MCF 10A (cell line): Measurements from ENCODE around the gene DIO3. TPM values are rescaled to one million over a fixed set of nuclear protein-coding genes. Genes with fewer than 3 reads are reported as not detected.

ENCODE experiments used
- Bru-seq: library from RNA; stranded (reverse); fragments of 400-500 nt; gene quantifications from one replicate; lab custom pipeline; 2021; lab: Mats Ljungman, UMichigan
- BruChase-seq, 2 experiments: library from RNA; stranded (reverse); fragments of 400-500 nt; gene quantifications; one replicate each; lab custom pipeline; 2021; lab: Mats Ljungman, UMichigan
- BruUV-seq: library from RNA; stranded (reverse); fragments of 400-500 nt; replicated peaks from 2 replicates; lab custom pipeline; 2021; lab: Mats Ljungman, UMichigan
- CTCF ChIA-PET: fragments of 300-600 bp; sonication (Branson Sonifier 250); formaldehyde crosslinking; extraction: SDS; loops from one replicate; lab custom pipeline; 2021; ENCODE audit warnings: antibody characterized with exemption, inconsistent platforms; lab: Yijun Ruan, JAX
- POLR2A ChIA-PET: fragments of 300-600, 350-650 bp; sonication (Branson Sonifier 250); formaldehyde crosslinking; extraction: SDS; loops from one replicate; lab custom pipeline; 2020; ENCODE audit warnings: antibody characterized with exemption, inconsistent platforms; lab: Yijun Ruan, JAX
- DNase-seq: peaks from one replicate; pipeline ENCODE4 v3.0.0-alpha.2; 2018; ENCODE audit not compliant: unreplicated experiment
- H3K27ac Mint-ChIP-seq: one replicate; pipeline ENCODE4 v1.8.0; 2022; ENCODE audit warnings: mild to moderate bottlenecking, low read depth, mixed read lengths; ENCODE audit not compliant: unreplicated experiment
- H3K27me3 Mint-ChIP-seq: one replicate; pipeline ENCODE4 v1.8.0; 2022; ENCODE audit warnings: mixed read lengths; ENCODE audit not compliant: insufficient read depth, unreplicated experiment
- H3K36me3 Mint-ChIP-seq: one replicate; pipeline ENCODE4 v1.8.0; 2022; ENCODE audit warnings: mild to moderate bottlenecking, moderate library complexity, mixed read lengths; ENCODE audit not compliant: insufficient read depth, unreplicated experiment
- H3K4me1 Mint-ChIP-seq: one replicate; pipeline ENCODE4 v1.8.0; 2022; ENCODE audit warnings: mixed read lengths; ENCODE audit not compliant: insufficient read depth, unreplicated experiment
- H3K4me3 Mint-ChIP-seq: one replicate; pipeline ENCODE4 v1.8.0; 2022; ENCODE audit warnings: mild to moderate bottlenecking, moderate library complexity, mixed read lengths; ENCODE audit not compliant: unreplicated experiment
- H3K9me3 Mint-ChIP-seq: one replicate; pipeline ENCODE4 v1.8.0; 2022; ENCODE audit warnings: mixed read lengths; ENCODE audit not compliant: unreplicated experiment
- CTCF ChIP-seq: fragments of 200-600 bp; IDR thresholded peaks from one replicate; pipeline ENCODE4 v1.8.0; 2022; ENCODE audit warnings: antibody characterized with exemption, mild to moderate bottlenecking; ENCODE audit not compliant: unreplicated experiment
- intact Hi-C: fragments of 100-400 bp; cut with micrococcal nuclease; formaldehyde crosslinking; loops from 2 replicates; pipeline ENCODE4 v1.14.1; 2022
- long read RNA-seq: library from polyadenylated mRNA; stranded (forward); transcript quantifications from one replicate; pipeline ENCODE4 v2.0.0, GENCODE V29; 2022
- total RNA-seq: library from RNA; stranded (reverse); gene quantifications from 2 replicates; pipeline ENCODE4 v1.2.3, GENCODE V29; 2022

DIO3 gene
- not detected in 2 replicates for total RNA-seq
- Bru-seq, nascent RNA, result not detected
- BruChase-seq, experiment 1, labeled RNA remaining after a 6-hour chase, result not detected
- not detected for BruChase-seq, experiment 2, labeled RNA remaining after a 2-hour chase
- long read RNA-seq, result 0 reads

- ChIA-PET CTCF (no interaction called here), POLR2A (no interaction called here)
- H3K9me3 Mint-ChIP-seq, result no peaks in the 10 kb centered on the region
- no TSS peak for BruUV-seq
- peaks cover 10% of the 10 kb centered on the region for H3K4me1 Mint-ChIP-seq
- H3K4me3 Mint-ChIP-seq, result no peak within 1 kb of the TSS
- DNase-seq, result no peak
- intact Hi-C loops, result no loop called here
- no peak within 1 kb of the TSS for H3K27ac Mint-ChIP-seq
- H3K36me3 Mint-ChIP-seq, result peaks cover under 1% of the 10 kb centered on the region
- no peak for TF ChIP-seq CTCF
- H3K27me3 Mint-ChIP-seq, result peaks cover 42% of the 10 kb centered on the region
Observed at GRCh38 chr14:101561145-101561896, at the start of gene DIO3. DIO3 (plus strand) TSS chr14:101561495.

- no peaks in the 10 kb centered on the region for H3K9me3 Mint-ChIP-seq
- ChIA-PET POLR2A (interaction anchor here (0.8 kb wide), 1 partner anchor 9 kb away, joined by 3 read pairs; no protein-coding TSS in a partner anchor), CTCF (interaction anchor here (0.6 kb wide), 1 partner anchor 815 kb away, joined by 3 read pairs; no protein-coding TSS in a partner anchor)
- no peak overlapping the region for H3K27ac Mint-ChIP-seq
- no peak for TF ChIP-seq CTCF
- BruUV-seq, result no TSS peak
- no peak overlapping the region for H3K4me3 Mint-ChIP-seq
- H3K36me3 Mint-ChIP-seq, result peaks cover under 1% of the 10 kb centered on the region
- peaks cover 11% of the 10 kb centered on the region for H3K27me3 Mint-ChIP-seq
- DNase-seq, result no peak
- H3K4me1 Mint-ChIP-seq, result no peaks in the 10 kb centered on the region
- intact Hi-C loops, result no loop called here
Observed at GRCh38 chr14:101511620-101512375, 49.5 kb upstream of the DIO3 start.

GRCh38 chr14:101512376-101512695 is 49.0 kb upstream of the DIO3 start:
- TF ChIP-seq CTCF, result no peak
- Mint-ChIP-seq H3K4me1 (no peaks in the 10 kb centered on the region), H3K9me3 (no peaks in the 10 kb centered on the region), H3K27me3 (peaks cover 7% of the 10 kb centered on the region), H3K4me3 (no peak overlapping the region), H3K36me3 (no peaks in the 10 kb centered on the region), H3K27ac (no peak overlapping the region)
- BruUV-seq, result no TSS peak
- intact Hi-C loops, result no loop called here
- DNase-seq, result no peak
- ChIA-PET POLR2A (interaction anchor here (0.8 kb wide), 1 partner anchor 8 kb away, joined by 3 read pairs; no protein-coding TSS in a partner anchor), CTCF (no interaction called here)

- no peak overlapping the region for H3K27ac Mint-ChIP-seq
- no peaks in the 10 kb centered on the region for H3K9me3 Mint-ChIP-seq
- intact Hi-C loops, result no loop called here
- no peak for DNase-seq
- no peaks in the 10 kb centered on the region for H3K36me3 Mint-ChIP-seq
- BruUV-seq, result no TSS peak
- H3K27me3 Mint-ChIP-seq, result no peaks in the 10 kb centered on the region
- CTCF ChIA-PET, result no interaction called here
- no peak for TF ChIP-seq CTCF
- no peaks in the 10 kb centered on the region for H3K4me1 Mint-ChIP-seq
- H3K4me3 Mint-ChIP-seq, result no peak overlapping the region
- POLR2A ChIA-PET, result no interaction called here
Observed at GRCh38 chr14:101514136-101514535, 47.2 kb upstream of the DIO3 start.
